ENCODE measurements around the gene EFHD1. TPM values are rescaled to one million over a fixed set of nuclear protein-coding genes. Genes with fewer than 3 reads are reported as not detected.

EFHD1 gene
- total RNA-seq, 2 donors from 2014 or later = 4.0 to 4.4 TPM

DNA sequence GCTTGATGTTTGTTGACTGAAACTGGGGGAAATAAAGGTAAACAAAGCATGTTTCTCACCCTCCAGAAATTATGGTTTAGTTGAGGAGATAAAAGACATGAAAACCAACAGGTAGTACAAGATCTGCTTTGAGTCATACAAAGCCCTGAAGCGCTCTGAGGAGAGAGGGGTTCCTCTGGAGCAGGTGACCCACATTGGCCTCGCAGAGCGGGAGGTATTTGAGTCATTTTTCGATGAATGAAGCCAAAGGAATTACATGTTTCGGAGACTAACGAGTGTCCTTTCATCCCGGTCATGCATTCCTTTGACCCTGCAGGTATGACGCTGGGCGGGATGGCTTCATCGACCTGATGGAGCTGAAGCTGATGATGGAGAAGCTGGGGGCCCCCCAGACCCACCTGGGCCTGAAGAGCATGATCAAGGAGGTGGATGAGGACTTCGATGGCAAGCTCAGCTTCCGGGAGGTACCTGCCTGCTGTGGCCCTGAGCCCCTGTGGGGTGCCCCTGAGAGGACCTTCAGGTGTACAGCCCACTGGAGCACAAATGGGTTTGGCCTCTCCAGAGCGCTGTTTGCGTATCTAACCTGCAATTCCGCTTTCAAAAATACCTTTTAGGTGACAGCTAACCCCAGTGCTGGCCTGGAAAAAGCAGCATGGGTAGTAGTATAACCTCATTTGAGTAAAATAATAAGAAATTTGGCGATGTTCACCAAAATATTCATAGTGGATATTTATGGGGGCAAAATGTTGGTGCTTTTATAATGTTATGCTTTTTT lies 29.3 kb downstream of the EFHD1 start:
- H3K4me1 ChIP-seq = peaks cover 2% of the 10 kb centered on the region
- intact Hi-C loops (cut with DNase I) = no loop called here
- TF ChIP-seq, protein P1, sequence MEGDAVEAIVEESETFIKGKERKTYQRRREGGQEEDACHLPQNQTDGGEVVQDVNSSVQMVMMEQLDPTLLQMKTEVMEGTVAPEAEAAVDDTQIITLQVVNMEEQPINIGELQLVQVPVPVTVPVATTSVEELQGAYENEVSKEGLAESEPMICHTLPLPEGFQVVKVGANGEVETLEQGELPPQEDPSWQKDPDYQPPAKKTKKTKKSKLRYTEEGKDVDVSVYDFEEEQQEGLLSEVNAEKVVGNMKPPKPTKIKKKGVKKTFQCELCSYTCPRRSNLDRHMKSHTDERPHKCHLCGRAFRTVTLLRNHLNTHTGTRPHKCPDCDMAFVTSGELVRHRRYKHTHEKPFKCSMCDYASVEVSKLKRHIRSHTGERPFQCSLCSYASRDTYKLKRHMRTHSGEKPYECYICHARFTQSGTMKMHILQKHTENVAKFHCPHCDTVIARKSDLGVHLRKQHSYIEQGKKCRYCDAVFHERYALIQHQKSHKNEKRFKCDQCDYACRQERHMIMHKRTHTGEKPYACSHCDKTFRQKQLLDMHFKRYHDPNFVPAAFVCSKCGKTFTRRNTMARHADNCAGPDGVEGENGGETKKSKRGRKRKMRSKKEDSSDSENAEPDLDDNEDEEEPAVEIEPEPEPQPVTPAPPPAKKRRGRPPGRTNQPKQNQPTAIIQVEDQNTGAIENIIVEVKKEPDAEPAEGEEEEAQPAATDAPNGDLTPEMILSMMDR (IDR thresholded peaks at IDR 0.05) = no peak
- WGBS, 2 donors = 87 to 91% methylated on average over 15 to 16 of the region's 16 CpGs
- ATAC-seq = no peak
- no peak for DNase-seq
- no peaks in the 10 kb centered on the region for H3K9me3 ChIP-seq
- no peaks in the 10 kb centered on the region for H3K27me3 ChIP-seq
- H3K27ac ChIP-seq = no peak overlapping the region
- H3K4me3 ChIP-seq = no peak overlapping the region
- H3K36me3 ChIP-seq (replicated peaks in 1 of 2; ENCODE audit: insufficient read depth in 1 of 2, low read depth in 2 of 2) = no peaks in the 10 kb centered on the region

DNA sequence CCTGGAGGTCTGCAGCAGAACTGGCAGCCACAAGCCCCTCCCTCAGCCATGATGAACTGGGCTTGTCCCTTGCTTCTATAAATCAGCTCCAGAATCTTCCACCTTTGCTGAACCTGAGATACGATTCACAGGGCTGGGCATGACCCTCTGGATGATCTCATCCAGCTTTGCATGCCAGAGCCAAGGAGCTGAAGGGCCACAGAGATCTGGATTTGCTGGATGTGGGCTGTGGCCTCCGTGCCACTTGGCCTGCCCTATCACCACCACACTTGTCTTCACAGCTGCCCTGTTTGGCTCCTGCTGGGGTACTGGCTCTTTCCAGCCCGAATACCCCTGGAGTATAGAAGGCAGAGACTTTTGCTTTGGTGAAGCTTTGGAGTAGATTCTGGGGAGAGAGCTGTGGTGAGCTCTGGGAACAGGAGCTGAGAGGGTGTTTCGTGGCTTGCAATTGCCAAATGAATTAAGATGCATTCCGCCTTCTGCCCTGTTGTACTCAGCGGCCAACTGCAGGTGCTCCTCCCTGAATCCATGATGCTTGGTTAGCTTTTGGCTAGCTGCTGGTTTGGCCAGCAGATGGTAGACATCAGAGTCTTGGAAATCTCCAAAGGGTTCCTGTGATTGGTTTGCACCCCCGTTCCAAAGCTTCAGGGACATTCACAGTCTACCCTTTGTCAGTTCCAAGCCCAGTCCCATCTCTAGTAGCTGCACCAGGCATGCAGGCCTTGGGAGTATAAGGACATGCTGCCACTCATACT lies 32.8 kb downstream of the EFHD1 start:
- Histone ChIP-seq H3K4me3 (no peak overlapping the region), H3K36me3 (replicated peaks in 1 of 2; ENCODE audit: insufficient read depth in 1 of 2, low read depth in 2 of 2) (no peaks in the 10 kb centered on the region), H3K9me3 (no peaks in the 10 kb centered on the region), H3K27me3 (no peaks in the 10 kb centered on the region), H3K27ac (no peak overlapping the region), H3K4me1 (peaks cover 9% of the 10 kb centered on the region)
- no peak for DNase-seq
- 86 to 90% methylated on average over 6 to 7 of the region's 7 CpGs for WGBS, 2 donors
- intact Hi-C loops (cut with DNase I) = no loop called here
- no peak for ATAC-seq
- TF ChIP-seq, protein P1 (IDR thresholded peaks at IDR 0.05) = no peak
- no peak for TF ChIP-seq POLR2A (IDR thresholded peaks at IDR 0.05)

DNA sequence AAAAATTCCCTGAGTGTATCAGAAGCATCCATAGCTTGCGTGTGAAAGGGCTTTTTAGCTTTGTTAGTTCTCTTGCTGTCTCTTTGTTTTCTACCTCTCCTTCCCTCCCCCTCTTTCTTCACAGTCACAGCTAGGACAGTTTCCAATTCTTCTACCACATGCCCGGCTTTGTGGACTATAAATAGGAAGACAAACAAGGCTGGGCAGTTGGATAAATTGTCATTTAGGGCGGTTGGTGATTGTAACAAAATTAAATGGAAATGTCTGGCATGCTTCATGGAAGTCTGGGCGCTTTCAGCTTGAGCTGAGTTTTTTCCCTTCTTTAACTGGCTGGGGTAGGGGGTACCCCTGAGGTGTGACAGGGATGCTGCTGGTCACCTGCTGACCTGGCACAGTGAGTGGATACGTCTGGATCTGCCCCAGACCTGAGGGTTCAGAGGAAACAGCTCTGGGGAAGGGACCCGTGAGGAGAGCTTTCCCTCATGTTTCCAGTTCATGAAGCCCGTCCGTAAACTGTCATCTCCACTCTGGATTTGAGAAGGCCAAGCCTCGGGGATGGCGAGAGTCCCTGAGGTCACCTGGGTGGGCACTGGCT lies 34.7 kb downstream of the EFHD1 start:
- no peaks in the 10 kb centered on the region for H3K9me3 ChIP-seq
- intact Hi-C loops (cut with DNase I) = no loop called here
- ATAC-seq (no peak), DNase-seq (peak in 1 of 4 donors; percentile 11)
- H3K4me3 ChIP-seq = no peak overlapping the region
- TF ChIP-seq, protein P1 (IDR thresholded peaks at IDR 0.05) = no peak
- TF ChIP-seq POLR2A (IDR thresholded peaks at IDR 0.05) = no peak
- H3K27me3 ChIP-seq = no peaks in the 10 kb centered on the region
- no peaks in the 10 kb centered on the region for H3K36me3 ChIP-seq (replicated peaks in 1 of 2; ENCODE audit: insufficient read depth in 1 of 2, low read depth in 2 of 2)
- no peak overlapping the region for H3K27ac ChIP-seq
- H3K4me1 ChIP-seq = peaks cover 13% of the 10 kb centered on the region
- 53 to 54% methylated on average over 10 of the region's 10 CpGs for WGBS, 2 donors

DNA sequence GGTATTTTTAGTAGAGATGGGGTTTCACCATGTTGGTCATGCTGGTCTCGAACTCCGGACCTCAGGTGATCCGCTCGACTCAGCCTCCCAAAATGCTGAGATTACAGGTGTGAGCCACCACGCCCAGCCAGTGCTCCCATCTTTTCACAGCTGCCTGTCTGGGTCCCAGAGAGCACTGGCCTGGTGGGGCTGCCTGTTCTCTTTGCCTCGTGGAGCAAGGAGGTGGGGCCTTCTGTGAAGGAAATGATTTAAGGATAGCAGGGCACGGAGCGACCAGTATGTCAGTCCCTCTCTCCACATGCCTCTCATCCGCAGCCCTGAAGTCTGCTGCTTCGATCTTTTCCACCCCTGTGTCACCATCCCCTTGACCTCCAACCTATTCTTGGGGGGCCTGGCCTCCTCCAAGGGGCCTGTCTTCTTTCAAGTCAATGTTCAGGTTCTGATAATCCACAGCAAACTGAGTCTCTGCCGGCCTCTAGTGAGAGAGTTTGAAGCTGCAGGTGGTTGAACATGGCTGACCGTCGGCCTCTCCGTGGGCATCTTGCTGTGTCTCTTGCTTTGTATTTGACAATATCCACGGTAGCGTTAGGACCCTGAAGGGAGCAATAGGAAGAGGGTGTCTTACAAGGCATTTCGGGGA lies 35.5 kb downstream of the EFHD1 start:
- Histone ChIP-seq H3K27me3 (no peaks in the 10 kb centered on the region), H3K4me1 (peaks cover 13% of the 10 kb centered on the region), H3K27ac (no peak overlapping the region), H3K9me3 (no peaks in the 10 kb centered on the region), H3K36me3 (replicated peaks in 1 of 2; ENCODE audit: insufficient read depth in 1 of 2, low read depth in 2 of 2) (no peaks in the 10 kb centered on the region), H3K4me3 (no peak overlapping the region)
- ATAC-seq (no peak), DNase-seq (peak in 3 of 4 donors; percentile 10 to 18 (median 13))
- WGBS, 2 donors = 65 to 72% methylated on average over 13 to 17 of the region's 17 CpGs
- intact Hi-C loops (cut with DNase I) = no loop called here
- TF ChIP-seq, protein P1 (IDR thresholded peaks at IDR 0.05) = peak in 4 of 7 experiments; percentile 8 to 28 (median 22)
- no peak for TF ChIP-seq POLR2A (IDR thresholded peaks at IDR 0.05)

All from body of pancreas (tissue), 4 donors.